IMR-90 (cell line): ENCODE measurements around the gene ARHGEF10L. TPM values are rescaled to one million over a fixed set of nuclear protein-coding genes. Genes with fewer than 3 reads are reported as not detected.

ENCODE experiments used
- ATAC-seq: fragments of 200-7000 bp; cut with Tn5 transposase; 2 replicates; pipeline ENCODE4 v1.9.1; 2020; ENCODE audit warnings: low read depth, mild to moderate bottlenecking, moderate library complexity
- BruUV-seq: library from RNA; stranded (reverse); fragments of 400-500 nt; replicated peaks from 2 replicates; lab custom pipeline; 2021; lab: Mats Ljungman, UMichigan
- CTCF ChIA-PET: fragments of 300-600 bp; formaldehyde crosslinking; extraction: SDS; loops from one replicate; lab custom pipeline; 2021; ENCODE audit warnings: antibody characterized with exemption; lab: Yijun Ruan, JAX
- POLR2A ChIA-PET: fragments of 300-600 bp; sonication (Branson Sonifier 250); formaldehyde crosslinking; loops from one replicate; lab custom pipeline; 2022; ENCODE audit warnings: antibody characterized with exemption; ENCODE audit not compliant: unreplicated experiment; lab: Charles Lee
- DNase-seq: peaks from one replicate; pipeline ENCODE4 v3.0.0; 2013
- H2AFZ ChIP-seq: replicated peaks from 2 replicates; pipeline ENCODE3; 2013; ENCODE audit warnings: low read length, mild to moderate bottlenecking; ENCODE audit not compliant: poor library complexity
- H2AK5ac ChIP-seq: 2 replicates; pipeline ENCODE4 v1.6.1; 2013; ENCODE audit warnings: low read depth, low read length, inconsistent platforms
- H2AK9ac ChIP-seq: replicated peaks from 2 replicates; pipeline ENCODE3; 2013; ENCODE audit warnings: mild to moderate bottlenecking, low read depth, low read length, moderate library complexity; ENCODE audit not compliant: poor library complexity
- H2BK120ac ChIP-seq: 2 replicates; pipeline ENCODE4 v1.6.1; 2013; ENCODE audit warnings: low read depth, low read length, inconsistent platforms
- H2BK15ac ChIP-seq: 3 replicates; pipeline ENCODE4 v1.6.1; 2013; ENCODE audit warnings: low read depth, low read length, inconsistent platforms
- H2BK20ac ChIP-seq: 2 replicates; pipeline ENCODE4 v1.6.1; 2013; ENCODE audit warnings: low read depth, mild to moderate bottlenecking, inconsistent platforms, low read length, moderate library complexity
- H2BK5ac ChIP-seq: 2 replicates; pipeline ENCODE4 v1.6.1; 2013; ENCODE audit warnings: mild to moderate bottlenecking, low read depth, low read length, inconsistent platforms; ENCODE audit not compliant: poor library complexity, severe bottlenecking
- H3K14ac ChIP-seq: replicated peaks from 2 replicates; pipeline ENCODE4 v1.6.1; 2013; ENCODE audit warnings: low read depth, low read length, inconsistent platforms
- H3K18ac ChIP-seq: 2 replicates; pipeline ENCODE4 v1.6.1; 2013; ENCODE audit warnings: low read depth, low read length, control low read depth
- H3K23ac ChIP-seq: 2 replicates; pipeline ENCODE4 v1.6.1; 2013; ENCODE audit warnings: low read depth, low read length, inconsistent platforms
- H3K27ac ChIP-seq: 2 replicates; pipeline ENCODE4 v1.5.1; 2013; ENCODE audit warnings: mild to moderate bottlenecking, control low read depth, low read length; ENCODE audit not compliant: insufficient read depth
- H3K27me3 ChIP-seq: 2 replicates; pipeline ENCODE4 v1.6.1; 2013; ENCODE audit warnings: low read length; ENCODE audit not compliant: control insufficient read depth, insufficient read depth
- H3K36me3 ChIP-seq: 2 replicates; pipeline ENCODE4 v1.6.1; 2013; ENCODE audit warnings: low read length, mixed read lengths; ENCODE audit not compliant: control insufficient read depth, insufficient read depth
- H3K4ac ChIP-seq: 2 replicates; pipeline ENCODE4 v1.6.1; 2013; ENCODE audit warnings: low read depth, low read length, inconsistent platforms
- H3K4me1 ChIP-seq: 2 replicates; pipeline ENCODE4 v1.6.1; 2013; ENCODE audit warnings: low read length, mixed read lengths; ENCODE audit not compliant: control insufficient read depth, insufficient read depth
- H3K4me2 ChIP-seq: 2 replicates; pipeline ENCODE4 v1.6.1; 2013; ENCODE audit warnings: low read depth, mild to moderate bottlenecking, control low read depth, low read length, moderate library complexity
- H3K4me3 ChIP-seq: 2 replicates; pipeline ENCODE4 v1.5.1; 2013; ENCODE audit warnings: low read depth, mild to moderate bottlenecking, control low read depth, low read length, moderate library complexity; ENCODE audit not compliant: insufficient read depth
- H3K56ac ChIP-seq: 2 replicates; pipeline ENCODE4 v1.6.1; 2013; ENCODE audit warnings: low read length, inconsistent platforms; ENCODE audit not compliant: insufficient read depth; ENCODE audit errors: extremely low read depth
- H3K79me1 ChIP-seq, 2 experiments: 2 replicates each; pipeline ENCODE4 v1.6.1; 2013; ENCODE audit warnings: low read length in 2 of 2, inconsistent platforms in 1 of 2, low read depth in 1 of 2
- H3K9ac ChIP-seq: 2 replicates; pipeline ENCODE4 v1.6.1; 2013; ENCODE audit warnings: low read depth, low read length, control low read depth
- H3K9me1 ChIP-seq: 2 replicates; pipeline ENCODE4 v1.6.1; 2013; ENCODE audit warnings: low read length, inconsistent platforms; ENCODE audit not compliant: insufficient read depth
- H3K9me3 ChIP-seq: 2 replicates; pipeline ENCODE4 v1.6.1; 2013; ENCODE audit warnings: low read length; ENCODE audit not compliant: control insufficient read depth, insufficient read depth
- H4K20me1 ChIP-seq: 2 replicates; pipeline ENCODE4 v1.6.1; 2013; ENCODE audit warnings: low read length, inconsistent platforms; ENCODE audit not compliant: insufficient read depth
- H4K5ac ChIP-seq: 2 replicates; pipeline ENCODE4 v1.6.1; 2013; ENCODE audit warnings: mild to moderate bottlenecking, low read depth, low read length, control low read depth
- H4K8ac ChIP-seq, 2 experiments: 2 replicates each; pipeline ENCODE4 v1.6.1; 2013; ENCODE audit warnings: low read depth in 2 of 2, low read length in 2 of 2, control low read depth in 1 of 2, inconsistent platforms in 1 of 2
- H4K91ac ChIP-seq: 2 replicates; pipeline ENCODE4 v1.6.1; 2013; ENCODE audit warnings: low read depth, low read length, inconsistent platforms; ENCODE audit not compliant: insufficient read depth
- CHD1 ChIP-seq: IDR thresholded peaks from 2 replicates; pipeline ENCODE4 v1.6.1; 2012; ENCODE audit warnings: low read depth, low read length, improper control_type of control experiment
- ELK1 ChIP-seq: fragments of 150-350 bp; IDR thresholded peaks from 2 replicates; pipeline ENCODE4 v1.6.1; 2016; ENCODE audit warnings: low read depth, mild to moderate bottlenecking, low read length, moderate library complexity, borderline replicate concordance
- FOS ChIP-seq: fragments of 150-350 bp; IDR thresholded peaks from 2 replicates; pipeline ENCODE4 v1.6.1; 2016; ENCODE audit warnings: low read depth, low read length
- MAZ ChIP-seq: IDR thresholded peaks from 2 replicates; pipeline ENCODE4 v1.6.1; 2012; ENCODE audit warnings: low read depth, mild to moderate bottlenecking, low read length, improper control_type of control experiment, moderate library complexity, borderline replicate concordance
- MXI1 ChIP-seq: IDR thresholded peaks from 2 replicates; pipeline ENCODE4 v1.6.1; 2012; ENCODE audit warnings: low read depth, mild to moderate bottlenecking, low read length, moderate library complexity, borderline replicate concordance
- POLR2A ChIP-seq: IDR thresholded peaks from 2 replicates; pipeline ENCODE4 v1.6.1; 2012; ENCODE audit warnings: mild to moderate bottlenecking, low read depth, low read length
- RAD21 ChIP-seq: IDR thresholded peaks from 2 replicates; pipeline ENCODE4 v1.6.1; 2012; ENCODE audit warnings: low read length, improper control_type of control experiment
- RCOR1 ChIP-seq: IDR thresholded peaks from 2 replicates; pipeline ENCODE4 v1.6.1; 2012; ENCODE audit warnings: mild to moderate bottlenecking, low read length, improper control_type of control experiment; ENCODE audit not compliant: insufficient replicate concordance
- RFX5 ChIP-seq: IDR thresholded peaks from 2 replicates; pipeline ENCODE4 v1.8.0; 2012; ENCODE audit warnings: low read depth, mild to moderate bottlenecking, low read length, moderate library complexity
- SMC3 ChIP-seq: fragments of 150-350 bp; IDR thresholded peaks from 2 replicates; pipeline ENCODE4 v1.6.1; 2016; ENCODE audit warnings: low read depth, mild to moderate bottlenecking, antibody characterized with exemption, low read length, moderate library complexity
- USF2 ChIP-seq: fragments of 150-350 bp; IDR thresholded peaks from 2 replicates; pipeline ENCODE4 v1.6.1; 2017; ENCODE audit warnings: mild to moderate bottlenecking, antibody characterized with exemption, low read length, low read depth
- WGBS, 2 experiments: methylation state at CpG; one replicate each; pipeline versions ENCODE4 v1.1.5 to v1.1.7; 2013; ENCODE audit warnings: missing lambda C conversion rate in 2 of 2; ENCODE audit not compliant: insufficient read length in 1 of 2; ENCODE audit errors: extremely low coverage in 2 of 2; 5-methylcytosine and 5-hydroxymethylcytosine counted together
- dilution Hi-C: fragments of 300-500 bp; cut with HindIII; formaldehyde crosslinking; loops from one replicate; pipeline ENCODE4 v1.14.3; 2018; ENCODE audit warnings: low sequenced_read_pairs; ENCODE audit not compliant: unreplicated experiment
- in situ Hi-C: fragments of 300-500 bp; cut with MboI; formaldehyde crosslinking; loops from 3 replicates; pipeline ENCODE4 v1.14.3; 2019; ENCODE audit warnings: low sequenced_read_pairs, inconsistent platforms, mixed read lengths
- intact Hi-C: fragments of 100-400 bp; cut with micrococcal nuclease; formaldehyde crosslinking; loops from 2 replicates; pipeline ENCODE4 v1.10.0; 2022
- polyA plus RNA-seq, 3 experiments: library from polyadenylated mRNA; depleted of rRNA; stranded (reverse); fragments of >200 nt; gene quantifications; 2 replicates each; pipeline ENCODE4 v1.2.3, GENCODE V29; 2012; ENCODE audit warnings: low replicate concordance in 1 of 3
- total RNA-seq: library from RNA; depleted of rRNA; stranded (reverse); fragments of >200 nt; gene quantifications from 2 replicates; pipeline ENCODE4 v1.2.3, GENCODE V29; 2012
- TF ChIP-seq, protein P1 (sequence below): conservative IDR thresholded peaks from 2 replicates; pipeline ENCODE4 v1.5.1; 2012; ENCODE audit warnings: mild to moderate bottlenecking, low read depth, low read length, improper control_type of control experiment

The ARHGEF10L gene
- total and polyA plus RNA-seq, 2 of the 4 experiments (the other 2 are of a cell fraction), result 4.8 to 12.4 TPM

- Histone ChIP-seq H3K4ac (no peak overlapping the region), H3K36me3 (peaks cover 18% of the 10 kb centered on the region), H3K9me3 (no peaks in the 10 kb centered on the region), H4K8ac (no peak overlapping the region), H3K9ac (no peak overlapping the region), H3K56ac (no peak overlapping the region), H3K27ac (no peak overlapping the region), H3K18ac (no peak overlapping the region), H3K79me1 (peaks cover 0 to 5% of the 10 kb centered on the region in 2 experiments; a peak in 1 of 4 replicates), H2BK120ac (no peak overlapping the region), H2BK20ac (no peak overlapping the region), H2AK5ac (no peak overlapping the region), H4K5ac (no peak overlapping the region), H2BK5ac (no peak overlapping the region), H2AK9ac (no peak overlapping the region), H3K27me3 (no peaks in the 10 kb centered on the region), H3K14ac (no peak overlapping the region), H4K20me1 (no peaks in the 10 kb centered on the region), H2BK15ac (no peak overlapping the region), H4K91ac (no peak overlapping the region), H3K9me1 (peaks cover 5% of the 10 kb centered on the region), H3K4me2 (no peak overlapping the region), H3K4me3 (no peak overlapping the region), H2AFZ (no peak overlapping the region), H3K4me1 (peaks cover 16% of the 10 kb centered on the region), H3K23ac (no peak overlapping the region)
- no peak for TF ChIP-seq RFX5
- TF ChIP-seq USF2, result no peak
- no peak for TF ChIP-seq MXI1
- no peak for TF ChIP-seq MAZ
- TF ChIP-seq SMC3, result no peak
- TF ChIP-seq, protein P1, sequence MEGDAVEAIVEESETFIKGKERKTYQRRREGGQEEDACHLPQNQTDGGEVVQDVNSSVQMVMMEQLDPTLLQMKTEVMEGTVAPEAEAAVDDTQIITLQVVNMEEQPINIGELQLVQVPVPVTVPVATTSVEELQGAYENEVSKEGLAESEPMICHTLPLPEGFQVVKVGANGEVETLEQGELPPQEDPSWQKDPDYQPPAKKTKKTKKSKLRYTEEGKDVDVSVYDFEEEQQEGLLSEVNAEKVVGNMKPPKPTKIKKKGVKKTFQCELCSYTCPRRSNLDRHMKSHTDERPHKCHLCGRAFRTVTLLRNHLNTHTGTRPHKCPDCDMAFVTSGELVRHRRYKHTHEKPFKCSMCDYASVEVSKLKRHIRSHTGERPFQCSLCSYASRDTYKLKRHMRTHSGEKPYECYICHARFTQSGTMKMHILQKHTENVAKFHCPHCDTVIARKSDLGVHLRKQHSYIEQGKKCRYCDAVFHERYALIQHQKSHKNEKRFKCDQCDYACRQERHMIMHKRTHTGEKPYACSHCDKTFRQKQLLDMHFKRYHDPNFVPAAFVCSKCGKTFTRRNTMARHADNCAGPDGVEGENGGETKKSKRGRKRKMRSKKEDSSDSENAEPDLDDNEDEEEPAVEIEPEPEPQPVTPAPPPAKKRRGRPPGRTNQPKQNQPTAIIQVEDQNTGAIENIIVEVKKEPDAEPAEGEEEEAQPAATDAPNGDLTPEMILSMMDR, result no peak
- TF ChIP-seq FOS, result no peak
- no peak for TF ChIP-seq ELK1
- no peak for TF ChIP-seq RCOR1
- TF ChIP-seq POLR2A, result no peak
- no peak for TF ChIP-seq RAD21
- TF ChIP-seq CHD1, result no peak
- intact Hi-C loops (no loop called here), dilution Hi-C loops (no loop called here), in situ Hi-C loops (no loop called here)
- no peak for ATAC-seq
- POLR2A ChIA-PET, result no interaction called here
- WGBS, 2 experiments, result 100% methylated on average over 2 of the region's 5 CpGs; no CpG with 5 or more reads in 1 of the 2 experiments
- CTCF ChIA-PET, result no interaction called here
- DNase-seq, result no peak
- no TSS peak for BruUV-seq
Observed at GRCh38 chr1:17620448-17620847, 81.0 kb downstream of the ARHGEF10L start.
